NOMO-1 (cell line): Measurements from ENCODE around the gene KRTAP13-3.

Experiments used
- DNase-seq, 2 experiments: peaks; one replicate each; lab custom pipeline; 2025; ENCODE audit not compliant: unreplicated experiment in 2 of 2; lab: John Stamatoyannopoulos, UW

KRTAP13-3 gene, protein sequence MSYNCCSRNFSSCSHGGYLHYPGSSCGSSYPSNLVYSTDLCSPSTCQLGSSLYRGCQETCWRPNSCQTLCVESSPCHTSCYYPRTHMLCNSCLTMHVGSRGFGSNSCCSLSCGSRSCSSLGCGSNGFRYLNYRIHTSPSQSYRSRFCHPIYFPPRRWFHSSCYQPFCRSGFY

GRCh38 chr21:30425826-30426225 is at the start of gene KRTAP13-3:
KRTAP13-3 (minus strand) TSS chr21:30425926; CDS start chr21:30425912, 14 bp downstream.
- DNase-seq = no peak

DNA sequence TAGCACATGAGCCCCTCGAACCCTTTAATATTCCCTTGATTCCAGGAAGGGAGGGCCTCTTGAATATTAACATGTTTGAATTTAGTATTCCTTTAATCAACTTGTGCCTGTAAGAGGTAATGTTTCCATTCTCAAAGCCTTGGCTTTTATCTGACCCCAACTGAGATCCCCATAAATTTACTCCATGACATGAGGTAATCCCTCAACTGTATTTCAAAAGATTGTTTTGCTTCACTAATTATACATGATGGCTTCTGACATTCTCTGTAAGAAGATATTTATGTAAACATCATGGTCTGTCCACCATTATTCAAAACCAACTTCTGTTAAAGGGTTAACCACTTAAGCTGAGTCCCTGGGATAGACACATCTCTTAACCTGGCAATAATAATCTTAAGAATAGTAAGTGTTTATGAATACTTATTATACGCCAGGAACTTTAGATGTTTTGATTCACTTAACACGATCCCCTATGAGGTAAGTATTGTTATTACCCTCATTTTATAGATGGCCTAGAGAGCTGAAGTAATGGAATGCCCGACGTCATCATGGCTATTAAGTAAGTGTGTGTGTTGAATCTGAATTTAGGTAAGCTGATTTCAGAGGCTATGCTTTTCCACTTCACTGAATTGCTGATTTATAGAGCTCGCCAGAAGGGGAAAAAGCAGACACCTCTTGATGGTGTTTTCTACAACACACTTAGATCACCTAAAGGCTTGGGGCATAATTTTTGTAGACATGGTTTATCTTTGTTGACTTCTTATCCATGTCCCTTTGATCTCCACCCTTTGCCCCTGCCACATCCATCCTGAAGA is 43.4 kb upstream of the KRTAP13-3 start:
- no peak for DNase-seq

DNA sequence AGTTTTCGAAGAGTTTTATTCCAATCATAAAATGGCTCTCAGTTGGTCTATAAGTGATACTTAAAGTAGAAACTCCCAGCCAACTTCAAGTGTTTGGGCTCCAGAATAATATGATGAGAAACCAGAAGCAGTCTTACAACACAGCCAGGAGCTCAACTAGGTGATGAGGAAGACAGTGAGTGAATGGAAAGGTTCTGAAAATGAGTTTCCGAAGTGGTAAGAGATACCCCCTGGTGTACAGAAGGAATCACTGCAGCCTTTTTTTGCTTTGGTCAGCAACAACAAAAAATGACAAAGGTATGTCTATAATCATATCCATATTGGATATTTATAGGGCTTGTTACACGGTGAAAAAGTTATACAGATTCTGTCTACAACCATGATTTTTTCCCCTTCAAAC is 38.0 kb upstream of the KRTAP13-3 start:
- DNase-seq = peak in 1 of 2 experiments; percentile 4

DNA sequence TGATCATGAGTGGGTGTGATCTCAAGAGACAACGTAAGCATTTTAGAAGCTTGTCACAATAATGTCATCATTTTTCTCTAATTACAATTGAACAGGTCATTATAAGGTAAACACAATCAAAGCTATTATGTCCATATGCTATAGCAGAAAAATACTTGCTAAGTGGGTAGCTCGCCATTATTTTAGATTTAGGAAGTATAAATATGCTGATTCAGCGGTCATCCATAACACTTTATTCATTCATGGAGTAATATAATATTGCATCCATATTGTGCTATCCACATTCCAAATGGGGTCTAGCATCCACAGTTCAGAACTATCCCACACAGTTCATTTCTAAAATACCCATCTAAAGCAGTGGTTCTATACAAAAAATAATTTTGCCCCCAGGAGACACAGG is 22.8 kb upstream of the KRTAP13-3 start:
- no peak for DNase-seq

DNA sequence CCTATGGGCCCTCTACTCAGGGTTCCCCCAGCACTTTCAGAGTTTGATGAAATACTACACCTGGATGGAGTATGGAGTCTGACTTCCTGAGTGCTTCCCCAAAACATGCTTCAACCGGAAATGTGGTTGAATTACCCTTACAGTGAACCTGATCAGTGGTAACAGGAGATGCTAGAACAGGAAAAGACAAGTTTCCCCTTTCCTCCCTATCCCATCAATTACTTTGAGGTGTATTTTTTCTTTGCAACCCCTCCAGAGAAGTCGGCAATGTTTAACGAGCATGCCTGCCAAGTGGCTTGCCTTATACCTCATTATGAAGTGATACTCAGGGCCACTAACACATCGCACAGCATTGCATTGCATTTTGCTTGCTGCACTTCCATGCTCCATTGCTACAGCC is 21.3 kb upstream of the KRTAP13-3 start:
- DNase-seq = no peak

- DNase-seq = no peak
These were observed 18.5 kb upstream of the KRTAP13-3 start for GRCh38 chr21:30444204-30444603.

- DNase-seq = no peak
These were observed 17.5 kb upstream of the KRTAP13-3 start for GRCh38 chr21:30443226-30443625.

- no peak for DNase-seq
These were observed 14.2 kb upstream of the KRTAP13-3 start, which contains the start of gene KRTAP15-1 for GRCh38 chr21:30439975-30440374. KRTAP15-1 (plus strand) TSS chr21:30440275; CDS start chr21:30440328, 53 bp downstream.

- DNase-seq = peak; percentile 4 to 25
These were observed 11.4 kb upstream of the KRTAP13-3 start for GRCh38 chr21:30437010-30437565.

DNA sequence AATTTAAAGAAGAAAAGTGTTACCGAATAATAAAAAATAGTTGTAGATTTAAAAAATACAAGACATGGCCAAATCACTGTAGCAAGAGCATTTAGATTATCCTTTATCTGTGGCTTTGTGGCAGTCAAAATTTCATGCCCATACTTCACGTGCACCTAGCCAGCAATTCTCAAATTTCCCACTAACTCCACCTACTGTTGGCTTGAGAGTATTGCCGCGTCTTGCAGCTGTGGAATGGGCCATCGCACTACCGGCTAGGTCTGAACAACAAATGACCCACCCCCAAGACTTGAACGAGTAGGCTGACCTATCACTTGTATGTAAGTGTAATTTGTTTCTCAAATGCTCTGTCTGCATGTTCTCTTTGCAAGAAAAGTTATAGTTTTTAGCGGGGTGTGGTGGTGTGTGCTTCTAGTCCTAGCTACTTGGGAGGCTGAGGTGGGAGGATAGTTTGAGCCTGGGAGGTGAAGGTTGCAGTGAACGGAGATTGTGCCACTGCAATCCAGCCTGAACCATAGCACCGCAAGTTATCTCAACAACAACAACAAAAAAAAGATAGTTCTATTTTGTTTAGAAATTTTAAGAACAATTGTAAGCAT is 8.4 kb upstream of the KRTAP13-3 start:
- peak; percentile 18 to 36 for DNase-seq

DNA sequence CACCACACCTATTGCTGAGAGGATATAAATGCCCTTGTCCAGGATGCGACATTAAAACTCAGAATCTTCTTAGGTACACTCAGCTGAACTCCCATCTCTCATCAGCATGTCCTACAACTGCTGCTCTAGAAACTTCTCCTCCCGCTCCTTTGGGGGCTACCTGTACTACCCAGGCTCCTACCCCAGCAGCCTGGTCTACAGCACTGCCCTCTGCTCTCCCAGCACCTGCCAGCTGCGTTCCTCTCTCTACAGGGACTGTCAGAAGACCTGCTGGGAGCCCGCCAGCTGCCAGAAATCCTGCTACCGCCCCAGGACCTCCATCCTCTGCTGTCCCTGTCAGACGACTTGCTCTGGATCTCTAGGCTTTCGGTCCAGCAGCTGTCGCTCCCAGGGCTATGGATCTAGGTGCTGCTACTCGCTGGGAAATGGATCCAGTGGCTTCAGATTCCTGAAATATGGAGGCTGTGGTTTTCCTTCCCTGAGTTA is 4.5 kb upstream of the KRTAP13-3 start, which contains the start of gene KRTAP13-4:
TSS of gene KRTAP13-4 (plus strand) at position 51 of the 486 bp plus-strand sequence. CDS start at position 107, 56 bp downstream.
- no peak for DNase-seq

GRCh38 chr21:30426731-30427130 is 1.0 kb upstream of the KRTAP13-3 start:
- no peak for DNase-seq

DNA sequence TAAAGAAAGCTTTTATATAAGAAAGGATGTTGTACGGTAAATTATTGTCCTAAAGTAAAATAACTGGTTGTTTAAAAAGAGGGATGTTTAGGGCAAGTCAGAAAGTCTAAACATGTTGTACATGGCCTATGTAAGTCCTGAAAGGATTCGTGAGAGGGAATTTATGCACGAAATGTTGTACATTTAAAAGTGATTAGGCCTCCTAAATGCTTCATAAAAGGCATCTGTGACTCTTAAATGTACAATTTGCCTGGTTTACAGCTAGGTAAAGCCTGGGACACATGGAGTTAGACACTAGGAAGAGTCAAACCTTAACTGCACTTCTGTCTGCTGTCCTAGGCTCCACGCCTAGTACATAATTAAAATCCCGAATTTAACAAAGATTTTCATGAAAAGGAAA is 9.7 kb downstream of the KRTAP13-3 start:
- DNase-seq = no peak

DNA sequence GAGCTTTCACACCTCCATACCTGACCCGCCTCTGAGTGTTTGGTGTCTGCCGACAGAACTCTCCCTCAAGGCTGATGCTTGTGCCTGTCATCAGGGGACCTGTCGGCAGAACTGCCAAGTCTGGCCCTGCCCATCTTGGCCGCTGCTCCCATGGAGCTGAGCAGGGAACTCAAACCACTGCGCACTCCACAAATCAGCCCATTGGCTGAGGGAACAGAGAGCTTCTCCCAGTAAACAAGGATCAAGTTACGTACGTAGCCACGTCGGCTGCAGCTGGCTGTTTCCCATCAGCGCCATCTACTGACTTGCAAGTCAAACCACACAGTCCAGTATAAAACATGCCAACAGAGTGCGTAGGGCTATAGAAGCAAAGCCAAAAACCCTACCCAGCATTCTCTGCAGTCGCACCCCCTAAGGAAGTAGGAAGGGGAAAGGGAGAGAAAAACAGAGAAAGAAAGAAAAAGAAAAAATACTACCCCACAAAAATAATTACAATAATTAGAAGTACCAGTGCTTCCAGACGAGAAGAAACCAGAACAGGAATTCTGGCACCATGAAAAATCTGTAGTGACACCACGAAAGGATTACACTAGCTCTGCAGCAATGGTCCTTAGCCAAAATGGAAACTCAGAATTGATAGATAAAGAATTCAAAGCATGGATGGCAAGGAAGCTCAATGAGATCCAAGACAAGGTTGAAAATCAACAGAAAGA is 16.8 kb downstream of the KRTAP13-3 start:
- DNase-seq = peak in 1 of 2 experiments; percentile 6

DNA sequence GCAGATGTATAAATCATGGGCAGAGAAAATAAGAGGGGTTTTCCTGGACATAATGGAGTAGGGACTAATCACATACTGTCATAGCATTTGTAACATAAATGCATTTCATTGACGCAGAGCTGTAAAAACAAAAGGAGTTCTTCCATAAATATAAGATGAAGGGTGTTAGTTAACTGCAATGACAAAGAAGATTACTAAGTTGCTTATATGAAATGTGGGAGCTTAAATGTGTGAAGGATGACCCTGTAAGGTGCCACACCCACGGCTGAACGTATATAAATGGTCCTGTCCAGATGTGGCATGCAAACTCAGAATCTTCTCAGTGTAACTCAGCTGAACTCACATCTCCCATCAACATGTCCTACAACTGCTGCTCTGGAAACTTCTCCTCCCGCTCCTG is 30.0 kb downstream of the KRTAP13-3 start, which contains the start of gene KRTAP13-1:
TSS of gene KRTAP13-1 (plus strand) at position 301 of the 400 bp plus-strand sequence. CDS start at position 357, 56 bp downstream.
- no peak for DNase-seq

GRCh38 chr21:30391492-30392025 is 34.2 kb downstream of the KRTAP13-3 start:
- DNase-seq = no peak

DNA sequence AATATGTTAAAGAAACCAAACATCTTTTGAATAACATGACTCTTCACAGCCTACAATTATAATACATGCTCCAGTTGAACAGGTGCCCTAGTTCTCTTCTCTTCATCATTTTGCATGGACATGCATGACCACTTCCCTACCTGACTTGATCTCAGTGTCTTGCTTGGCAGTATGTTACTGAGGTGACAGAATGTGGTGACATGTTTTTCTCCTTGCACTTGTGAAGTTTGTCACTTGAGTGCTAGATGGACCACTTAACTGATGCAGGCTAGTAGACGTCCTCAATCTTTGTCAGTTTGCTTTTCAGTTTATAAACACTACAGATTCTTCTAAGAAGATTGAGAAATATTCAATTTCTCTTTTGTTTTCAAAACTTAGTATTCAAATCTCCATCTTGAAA is 43.5 kb downstream of the KRTAP13-3 start:
- no peak for DNase-seq
